Germinal center (tissue), 1 donor: Measurements from ENCODE around the gene KCNK7.
A peak's percentile ranks its signal among the peaks of the same experiment; 100 is the strongest.
"Not testable (repeated sequence)": the region's sequence is repeated elsewhere in the genome, so short reads cannot be mapped to it uniquely, and the experiment has no call there.

Source experiments
- DNase-seq: peaks from one replicate; pipeline ENCODE4 v3.0.0; 2012; ENCODE audit warnings: mixed read lengths, low spot score

KCNK7 gene, protein sequence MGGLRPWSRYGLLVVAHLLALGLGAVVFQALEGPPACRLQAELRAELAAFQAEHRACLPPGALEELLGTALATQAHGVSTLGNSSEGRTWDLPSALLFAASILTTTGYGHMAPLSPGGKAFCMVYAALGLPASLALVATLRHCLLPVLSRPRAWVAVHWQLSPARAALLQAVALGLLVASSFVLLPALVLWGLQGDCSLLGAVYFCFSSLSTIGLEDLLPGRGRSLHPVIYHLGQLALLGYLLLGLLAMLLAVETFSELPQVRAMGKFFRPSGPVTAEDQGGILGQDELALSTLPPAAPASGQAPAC

GRCh38 chr11:65595543-65596281 is at the start of gene KCNK7:
TSS of gene KCNK7 (minus strand) at chr11:65595800. CDS start at chr11:65595772, 28 bp downstream.
- no peak for DNase-seq

GRCh38 chr11:65644837-65645236 is 49.2 kb upstream of the KCNK7 start:
- DNase-seq, result no peak

- no peak for DNase-seq
These were observed 48.4 kb upstream of the KCNK7 start for GRCh38 chr11:65643971-65644370.

GRCh38 chr11:65642014-65642671 is 46.5 kb upstream of the KCNK7 start:
- DNase-seq, result no peak

DNA sequence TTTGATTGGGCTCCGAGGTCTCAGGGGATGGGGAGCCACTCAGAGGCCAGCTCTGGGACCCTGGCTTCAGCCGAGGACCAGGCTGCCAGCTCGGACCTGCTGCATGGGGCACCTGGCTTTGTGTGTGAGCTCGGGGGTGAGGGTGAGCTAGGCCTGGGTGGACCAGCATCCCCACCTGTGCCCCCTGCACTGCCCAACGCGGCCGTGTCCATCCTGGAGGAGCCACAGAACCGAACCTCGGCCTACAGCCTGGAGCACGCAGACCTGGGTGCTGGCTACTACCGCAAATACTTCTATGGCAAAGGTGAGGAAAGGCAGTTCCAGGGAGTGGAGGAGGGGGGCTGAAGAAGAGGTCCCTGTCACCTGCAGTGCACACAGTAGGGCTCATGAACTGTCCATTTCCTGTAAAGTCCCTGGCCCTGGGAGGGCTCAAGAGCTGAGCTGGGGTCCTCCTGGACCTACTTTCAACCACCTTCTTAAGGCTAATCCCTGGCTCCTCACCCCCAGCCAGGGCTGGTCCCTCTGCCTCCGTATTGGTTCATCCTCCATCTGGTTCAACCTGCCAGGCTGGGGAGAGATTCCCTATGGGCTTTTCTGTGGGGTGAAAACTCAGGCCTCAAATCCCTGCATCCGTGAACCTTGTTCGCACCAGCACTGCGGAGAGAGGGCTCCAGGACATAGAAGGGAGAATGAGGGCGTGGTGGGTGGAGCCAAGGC is 45.9 kb upstream of the KCNK7 start:
- no peak for DNase-seq

GRCh38 chr11:65640483-65641296 is 45.1 kb upstream of the KCNK7 start:
- DNase-seq, result peak; percentile 52

DNA sequence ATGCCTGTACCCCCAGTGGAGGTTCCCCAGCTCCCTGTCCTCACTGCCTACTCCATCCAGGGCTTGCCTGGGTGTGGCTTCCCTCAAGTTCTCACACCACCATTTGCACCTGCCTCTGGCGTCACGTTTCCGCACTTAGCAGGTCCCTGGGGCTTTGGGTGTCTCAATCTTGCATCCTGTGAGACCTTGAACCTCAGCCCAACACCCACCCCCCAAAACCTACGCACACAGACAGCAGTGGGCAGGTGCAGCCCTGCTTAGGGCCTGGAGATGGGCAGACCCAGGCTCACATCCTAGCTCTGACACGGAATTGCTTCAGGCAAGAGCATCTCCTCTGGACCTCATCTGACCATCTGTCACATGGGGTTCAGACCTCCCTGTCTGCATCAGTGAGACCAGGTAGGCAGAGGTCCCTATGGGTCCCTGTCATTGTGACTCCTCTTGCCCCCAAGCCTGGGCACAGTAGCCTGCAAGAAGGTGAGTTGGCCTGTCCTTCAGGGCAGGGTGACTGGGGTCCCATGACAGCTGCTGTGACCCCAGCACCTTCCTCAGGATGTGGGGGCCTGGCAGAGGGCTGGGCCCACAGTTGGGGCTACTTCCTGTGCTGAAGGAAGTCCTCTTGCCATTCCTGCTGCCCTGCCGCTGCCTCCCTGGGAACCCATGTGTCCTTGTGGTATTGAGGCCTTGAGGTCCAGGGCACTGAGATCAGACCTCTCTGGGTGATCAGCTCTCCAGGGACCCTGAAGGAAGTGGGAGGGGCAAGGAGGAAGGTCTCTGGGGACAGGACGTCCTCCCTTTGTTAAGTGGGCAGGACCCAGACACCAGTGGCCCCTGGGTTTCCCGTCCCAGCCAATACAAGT is 44.3 kb upstream of the KCNK7 start:
- peak; percentile 79 for DNase-seq

DNA sequence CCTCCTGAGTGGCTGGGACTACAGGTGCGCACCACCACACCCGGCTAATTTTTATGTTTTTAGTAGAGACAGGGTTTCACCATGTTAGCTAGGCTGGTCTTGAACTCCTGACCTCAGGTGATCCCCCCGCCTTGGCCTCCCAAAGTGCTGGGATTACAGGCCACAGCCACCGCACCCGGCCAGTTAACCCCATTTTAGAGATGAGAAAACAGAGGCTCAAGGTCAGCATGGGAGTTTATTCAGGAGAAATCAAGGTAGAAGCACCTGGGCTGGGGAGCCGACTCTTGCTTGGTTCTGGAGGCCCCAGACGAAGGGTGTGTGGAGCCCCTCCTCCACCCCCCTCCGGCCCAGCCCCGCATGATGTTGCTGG is 43.6 kb upstream of the KCNK7 start:
- DNase-seq, result not testable (repeated sequence)

DNA sequence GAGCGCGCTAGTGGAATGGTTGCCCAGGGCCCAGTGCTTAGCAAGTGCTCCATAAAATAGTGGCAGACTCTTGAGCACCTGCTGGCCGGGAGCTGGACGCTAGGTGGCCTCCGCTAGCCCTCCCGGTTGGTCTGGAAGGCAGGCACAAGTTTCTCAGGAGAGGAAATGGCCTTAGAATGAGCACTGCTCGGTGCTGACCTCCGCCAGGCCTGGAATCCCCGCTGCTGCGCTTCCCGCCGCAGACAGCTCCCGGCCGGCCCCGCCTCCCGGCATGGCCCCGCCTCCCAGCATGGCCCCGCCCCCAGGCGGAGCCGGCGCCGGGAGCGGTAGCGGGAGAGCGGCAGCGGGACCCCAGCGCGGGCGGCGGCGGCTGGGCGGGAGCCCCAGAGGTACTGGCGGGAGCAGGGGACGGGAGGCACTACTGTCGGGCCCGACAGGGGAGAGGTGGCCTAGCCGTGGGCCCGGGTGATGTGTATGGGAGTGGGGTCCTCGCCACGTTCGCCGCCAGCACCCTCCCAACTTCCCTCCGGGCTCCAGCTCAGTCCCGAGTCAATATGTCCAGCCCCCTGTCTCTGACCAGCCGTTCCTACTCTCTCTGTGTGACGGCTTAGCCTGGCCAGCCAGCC is 42.3 kb upstream of the KCNK7 start, which contains the start of gene SIPA1:
TSS of gene SIPA1 (plus strand) at position 308 of the 626 bp plus-strand sequence. CDS start 2,821 bp downstream, outside the sequence.
- DNase-seq, result peak; percentile 75

DNA sequence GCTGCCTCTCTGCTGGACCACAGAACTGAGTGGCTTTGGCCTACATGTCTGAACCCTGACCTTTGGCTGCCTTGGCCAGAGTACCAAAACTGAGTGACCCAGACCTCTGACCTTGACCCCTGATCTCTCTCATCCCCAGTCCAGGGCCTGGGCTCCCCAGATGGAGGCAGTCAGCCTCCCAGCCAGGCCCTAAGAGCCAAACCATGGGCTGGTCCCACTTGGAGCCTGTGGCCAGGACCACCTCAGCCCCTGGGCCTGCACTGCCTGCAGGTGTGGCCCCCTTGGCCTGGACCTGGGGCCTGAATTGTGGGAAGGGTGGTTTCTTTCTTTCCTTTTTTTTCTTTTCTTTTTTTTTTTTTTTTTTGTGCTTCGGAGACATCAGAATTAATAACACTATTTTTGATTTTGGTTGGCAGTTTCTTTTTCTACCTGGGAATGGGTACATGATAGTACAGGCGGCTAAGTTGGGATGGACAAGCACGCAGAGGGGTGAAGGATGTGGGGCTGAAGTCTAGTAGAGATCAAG is 41.5 kb upstream of the KCNK7 start:
- DNase-seq, result no peak

DNA sequence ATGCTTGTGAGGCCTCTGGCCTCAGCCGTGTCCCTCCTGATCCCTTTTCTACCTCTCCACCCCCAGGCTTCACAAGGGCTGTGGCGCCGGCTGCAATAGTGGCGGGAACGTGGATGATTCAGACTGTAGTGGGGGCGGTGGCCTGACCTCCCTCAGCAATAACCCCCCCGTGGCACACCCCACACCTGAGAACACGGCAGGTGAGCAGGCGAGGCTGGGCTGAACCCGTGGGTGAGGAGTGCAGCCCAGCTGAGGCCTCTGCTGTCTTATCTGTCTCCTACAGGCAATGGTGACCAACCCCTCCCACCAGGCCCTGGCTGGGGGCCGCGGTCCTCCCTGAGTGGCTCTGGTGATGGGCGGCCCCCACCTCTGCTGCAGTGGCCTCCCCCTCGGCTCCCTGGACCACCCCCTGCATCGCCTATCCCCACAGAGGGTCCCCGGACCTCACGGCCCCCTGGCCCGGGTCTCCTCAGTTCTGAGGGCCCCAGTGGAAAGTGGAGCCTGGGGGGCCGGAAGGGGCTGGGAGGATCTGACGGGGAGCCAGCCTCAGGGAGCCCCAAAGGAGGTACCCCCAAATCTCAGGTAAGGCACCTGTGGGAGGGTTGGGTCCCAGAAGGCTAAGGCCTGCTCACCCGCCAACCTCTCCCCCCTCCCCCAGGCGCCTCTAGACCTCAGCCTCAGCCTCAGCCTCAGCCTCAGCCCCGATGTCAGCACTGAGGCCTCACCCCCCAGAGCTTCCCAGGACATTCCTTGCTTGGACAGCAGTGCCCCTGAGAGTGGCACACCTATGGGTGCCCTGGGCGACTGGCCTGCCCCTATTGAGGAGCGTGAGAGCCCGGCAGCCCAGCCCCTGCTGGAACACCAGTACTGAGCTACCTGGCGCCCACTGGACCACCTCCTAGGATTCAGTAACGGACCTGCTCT is 40.8 kb upstream of the KCNK7 start:
- DNase-seq, result no peak

GRCh38 chr11:65634905-65635731 is 39.5 kb upstream of the KCNK7 start:
- no peak for DNase-seq

DNA sequence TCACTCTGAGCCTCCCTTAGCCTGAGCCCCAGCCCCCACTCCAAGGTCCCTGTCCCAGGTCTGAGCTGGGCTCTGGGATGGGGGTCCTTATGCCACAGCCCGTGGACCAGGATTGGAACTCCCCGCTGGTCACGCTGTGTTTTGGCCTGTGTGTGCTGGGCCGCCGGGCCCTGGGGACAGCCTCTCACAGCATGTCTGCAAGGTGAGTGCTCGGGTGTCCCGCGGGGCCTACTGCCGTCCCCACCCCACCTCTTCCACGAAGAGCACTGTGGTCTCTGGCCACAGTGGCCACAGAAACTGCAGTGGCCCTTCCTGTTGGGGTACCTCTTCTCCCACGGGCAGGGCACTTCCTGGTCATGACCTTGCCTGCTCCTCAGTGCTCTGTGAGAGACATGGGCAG is 38.8 kb upstream of the KCNK7 start:
- no peak for DNase-seq

- DNase-seq, result no peak
These were observed 38.5 kb upstream of the KCNK7 start for GRCh38 chr11:65634109-65634436.

DNA sequence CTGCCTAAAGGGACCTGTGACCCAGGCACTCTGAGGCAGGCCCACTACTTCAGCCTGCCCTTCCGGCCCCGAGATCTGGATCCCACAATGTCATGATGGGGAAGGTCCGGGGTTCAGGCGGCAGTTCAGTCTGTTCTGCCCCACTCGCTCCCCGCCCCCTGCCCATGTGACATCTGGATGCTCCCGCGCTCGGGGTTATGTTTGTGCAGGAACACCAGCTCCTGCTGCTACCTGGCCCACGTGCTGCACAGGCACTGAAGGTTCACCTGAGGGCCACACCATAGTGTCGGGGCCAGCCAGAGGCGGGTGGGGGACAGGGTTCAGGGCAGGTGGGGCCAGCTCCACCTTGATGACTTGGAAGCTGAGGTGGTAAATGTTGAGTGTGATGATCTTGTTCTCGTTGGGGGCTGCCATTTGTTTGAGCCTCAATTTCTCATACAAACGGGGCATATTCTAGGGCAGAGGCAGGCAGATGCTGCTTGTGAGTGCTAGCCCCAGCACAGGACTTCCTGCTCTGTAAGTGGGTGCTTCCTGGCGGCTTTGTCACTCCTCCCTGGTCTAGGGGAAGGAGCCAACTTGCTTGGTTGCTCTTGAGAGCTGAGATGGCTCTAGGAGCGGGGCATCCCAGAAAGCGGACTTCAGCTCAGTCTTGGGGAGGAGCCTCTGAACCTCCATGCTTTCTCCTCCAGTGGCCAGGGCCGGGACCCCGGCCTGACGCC is 37.9 kb upstream of the KCNK7 start:
- DNase-seq, result no peak

DNA sequence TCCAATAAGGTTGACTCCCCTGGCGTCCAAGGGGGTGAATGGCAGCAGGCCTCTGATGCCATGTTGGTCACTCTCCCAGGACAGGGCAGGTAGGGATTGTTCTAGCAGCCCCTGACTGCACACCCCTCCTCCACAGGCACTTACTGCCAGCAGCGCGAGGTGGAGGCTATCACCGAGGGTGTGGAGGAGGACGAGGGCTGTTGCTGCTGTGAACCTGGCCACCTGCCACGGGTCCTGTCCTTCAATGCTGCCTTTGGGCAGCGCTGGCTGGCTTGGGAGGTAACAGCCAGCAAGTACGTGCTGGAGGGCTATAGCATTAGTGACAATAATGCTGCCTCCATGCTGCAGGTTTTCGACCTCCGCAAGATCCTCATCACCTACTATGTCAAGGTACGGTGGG is 34.6 kb upstream of the KCNK7 start:
- DNase-seq, result no peak

- DNase-seq, result no peak
These were observed 34.0 kb upstream of the KCNK7 start for GRCh38 chr11:65629579-65629978.
